ENCODE measurements around the gene DDR2. TPM values are rescaled to one million over a fixed set of nuclear protein-coding genes. Genes with fewer than 3 reads are reported as not detected.
"Not testable (repeated sequence)": the region's sequence is repeated elsewhere in the genome, so short reads cannot be mapped to it uniquely, and the experiment has no call there.

DDR2 gene
- polyA plus RNA-seq, 1 of the 3 experiments (the other 2 are of a cell fraction), result 34.0 TPM

- Histone ChIP-seq H3K4me3 (ENCODE audit: low read depth in 2 of 2, low read length in 1 of 2) (no peak overlapping the region), H3K4me1 (ENCODE audit: control insufficient read depth in 1 of 2, insufficient read depth in 2 of 2, low read depth in 1 of 2, low read length in 1 of 2) (no peaks in the 10 kb centered on the region; a peak in 1 of 4 replicates), H3F3A (replicated peaks; ENCODE audit: insufficient read depth) (peaks cover 23% of the 10 kb centered on the region), H3K4me2 (no peak overlapping the region), H3K79me2 (ENCODE audit: insufficient read depth) (no peaks in the 10 kb centered on the region; the same call in 1 of the 2 replicates), H2AFZ (ENCODE audit: low read depth) (no peak overlapping the region), H3K36me3 (replicated peaks in 1 of 2; ENCODE audit: control insufficient read depth in 1 of 2, insufficient read depth in 2 of 2, low read length in 1 of 2) (peaks cover 52 to 68% of the 10 kb centered on the region in 2 experiments), H3K27me3 (ENCODE audit: insufficient read depth) (no peaks in the 10 kb centered on the region), H3K9me3 (no peaks in the 10 kb centered on the region), H3K9ac (no peak overlapping the region), H3K9me2 (no peaks in the 10 kb centered on the region), H3K27ac (ENCODE audit: low read depth in 2 of 2, low read length in 1 of 2) (no peak overlapping the region), H4K20me1 (ENCODE audit: insufficient read depth) (no peaks in the 10 kb centered on the region)
- POLR2A ChIA-PET, result interaction anchor here (0.6 kb wide), 1 partner anchor 179 kb away, joined by 3 read pairs; no protein-coding TSS in a partner anchor
- 97% methylated on average over 1 of the region's 1 CpG for WGBS (ENCODE audit: low lambda C conversion rate)
- no peak for TF ChIP-seq FOXM1 (IDR thresholded peaks at IDR 0.05; ENCODE audit: low read depth)
- no peak for TF ChIP-seq MEF2A (IDR thresholded peaks at IDR 0.05; ENCODE audit: borderline replicate concordance, low read depth)
- TF ChIP-seq IRF3 (IDR thresholded peaks at IDR 0.05; ENCODE audit: low read depth, low read length), result no peak
- TF ChIP-seq TEAD4 (IDR thresholded peaks at IDR 0.05; ENCODE audit: borderline replicate concordance, insufficient read depth), result no peak
- no peak for TF ChIP-seq NRF1 (IDR thresholded peaks at IDR 0.05; ENCODE audit: low read depth, low read length)
- no peak for TF ChIP-seq RCOR1 (IDR thresholded peaks at IDR 0.05; ENCODE audit: low read length)
- no peak for TF ChIP-seq RAD21 (IDR thresholded peaks at IDR 0.05; ENCODE audit: low read length)
- TF ChIP-seq SIN3A (IDR thresholded peaks at IDR 0.05; ENCODE audit: borderline replicate concordance, low read depth, low read length), result no peak
- TF ChIP-seq ZBTB33 (IDR thresholded peaks at IDR 0.05; ENCODE audit: borderline replicate concordance, low read depth), result no peak
- no peak for DNase-seq
- CTCF ChIA-PET, result interaction anchor here (1.1 to 9.4 kb wide), 2 partner anchors 14 to 25 kb away, joined by 3 to 67 read pairs; no protein-coding TSS in a partner anchor
Observed at GRCh38 chr1:162599451-162599850, 32.8 kb upstream of the DDR2 start.

- CTCF ChIA-PET, result interaction anchor here (9.4 kb wide), 1 partner anchor 10 kb away, joined by 67 read pairs; no protein-coding TSS in a partner anchor
- H3K9me2 ChIP-seq; H3K4me1 ChIP-seq (ENCODE audit: control insufficient read depth in 1 of 2, insufficient read depth in 2 of 2, low read depth in 1 of 2, low read length in 1 of 2); H3K4me2 ChIP-seq; H3K9ac ChIP-seq; H2AFZ ChIP-seq (ENCODE audit: low read depth); H3K27me3 ChIP-seq (ENCODE audit: insufficient read depth); H3K9me3 ChIP-seq; H3K79me2 ChIP-seq (ENCODE audit: insufficient read depth); POLR2A ChIA-PET; H3K4me3 ChIP-seq (ENCODE audit: low read depth in 2 of 2, low read length in 1 of 2); H4K20me1 ChIP-seq (ENCODE audit: insufficient read depth); DNase-seq: not testable (repeated sequence)
- Histone ChIP-seq H3F3A (replicated peaks; ENCODE audit: insufficient read depth) (peaks cover 32% of the 10 kb centered on the region), H3K36me3 (replicated peaks in 1 of 2; ENCODE audit: control insufficient read depth in 1 of 2, insufficient read depth in 2 of 2, low read length in 1 of 2) (peaks cover 33 to 51% of the 10 kb centered on the region in 2 experiments), H3K27ac (ENCODE audit: low read depth in 2 of 2, low read length in 1 of 2) (peak overlapping the region in 1 of 2 experiments; percentile 1; a peak in 1 of 4 replicates)
- 95% methylated on average over 2 of the region's 2 CpGs for WGBS (ENCODE audit: low lambda C conversion rate)
Observed at GRCh38 chr1:162603117-162603516, 29.1 kb upstream of the DDR2 start.
